ENCODE data around the gene RGS16. TPM values are rescaled to one million over a fixed set of nuclear protein-coding genes. Genes with fewer than 3 reads are reported as not detected.

RGS16 gene
- total RNA-seq, 2 experiments from 2014 or later: 20.1 to 29.5 TPM

GRCh38 chr1:182602935-182603645 is 1.1 kb downstream of the RGS16 start:
- Histone ChIP-seq H3K9me2 (ENCODE audit: insufficient read depth, low read length) (no peaks in the 10 kb centered on the region), H3K4me2 (ENCODE audit: low read length) (peak overlapping the region; percentile 84), H3K4me1 (ENCODE audit: insufficient read depth, low read length, poor library complexity, severe bottlenecking) (peaks cover 67% of the 10 kb centered on the region), H3K79me2 (ENCODE audit: insufficient read depth, low read depth, low read length) (peaks cover 42% of the 10 kb centered on the region), H3K9me3 (ENCODE audit: low read length) (no peaks in the 10 kb centered on the region), H4K20me1 (ENCODE audit: insufficient read depth, low read length) (peaks cover 24% of the 10 kb centered on the region; the same call in 1 of the 2 replicates), H3K27ac (ENCODE audit: low read depth, low read length, poor library complexity, severe bottlenecking) (peak overlapping the region; percentile 47), H3K36me3 (ENCODE audit: insufficient read depth, low read length) (peaks cover 53% of the 10 kb centered on the region), H3K4me3 (ENCODE audit: low read depth, low read length, poor library complexity, severe bottlenecking) (peak overlapping the region; percentile 80), H2AFZ (ENCODE audit: low read length) (no peak overlapping the region)
- intact Hi-C loops (cut with micrococcal nuclease; ENCODE audit: unreplicated experiment): loop anchor here (1.0 to 10.0 kb wide), 2 partner anchors 46 to 312 kb away; no protein-coding TSS in a partner anchor
- TF ChIP-seq CTCF (conservative IDR thresholded peaks at IDR 0.05; ENCODE audit: low read length) (no peak), EZH2phosphoT487 (IDR thresholded peaks at IDR 0.05; ENCODE audit: borderline replicate concordance, low read depth, low read length) (no peak)
- CTCF ChIA-PET (ENCODE audit: unreplicated experiment): interaction anchor here (0.6 to 12.7 kb wide), 5 partner anchors 15 to 182 kb away, joined by 3 to 189 read pairs (median 4); no protein-coding TSS in a partner anchor
- peak; percentile 53 for DNase-seq (ENCODE audit: low spot score)
- POLR2A ChIA-PET: interaction anchor here (0.5 to 5.2 kb wide), 31 partner anchors 10 to 194 kb away, joined by 3 to 69 read pairs (median 4); partner anchors contain the start of gene RGS8
- BruUV-seq (replicated peaks): no TSS peak

- H3K4me3 ChIP-seq (ENCODE audit: low read depth, low read length, poor library complexity, severe bottlenecking): peak overlapping the region; percentile 80
- no peaks in the 10 kb centered on the region for H3K9me2 ChIP-seq (ENCODE audit: insufficient read depth, low read length)
- peak overlapping the region; percentile 84 for H3K4me2 ChIP-seq (ENCODE audit: low read length)
- H3K4me1 ChIP-seq (ENCODE audit: insufficient read depth, low read length, poor library complexity, severe bottlenecking): peaks cover 57% of the 10 kb centered on the region
- CTCF ChIA-PET (ENCODE audit: unreplicated experiment): interaction anchor here (1.7 to 12.7 kb wide), 2 partner anchors 75 to 183 kb away, joined by 5 to 189 read pairs; no protein-coding TSS in a partner anchor
- peaks cover 24% of the 10 kb centered on the region; the same call in 1 of the 2 replicates for H4K20me1 ChIP-seq (ENCODE audit: insufficient read depth, low read length)
- peak overlapping the region; percentile 47 for H3K27ac ChIP-seq (ENCODE audit: low read depth, low read length, poor library complexity, severe bottlenecking)
- POLR2A ChIA-PET: interaction anchor here (0.7 to 1.9 kb wide), 4 partner anchors 9 to 183 kb away, joined by 3 to 14 read pairs (median 4); no protein-coding TSS in a partner anchor
- BruUV-seq (replicated peaks): no TSS peak
- no peak for TF ChIP-seq EZH2phosphoT487 (IDR thresholded peaks at IDR 0.05; ENCODE audit: borderline replicate concordance, low read depth, low read length)
- TF ChIP-seq CTCF (conservative IDR thresholded peaks at IDR 0.05; ENCODE audit: low read length): no peak
- no peak overlapping the region for H2AFZ ChIP-seq (ENCODE audit: low read length)
- intact Hi-C loops (cut with micrococcal nuclease; ENCODE audit: unreplicated experiment): loop anchor here (1.0 to 10.0 kb wide), 2 partner anchors 180 to 313 kb away; no protein-coding TSS in a partner anchor
- peaks cover 42% of the 10 kb centered on the region for H3K79me2 ChIP-seq (ENCODE audit: insufficient read depth, low read depth, low read length)
- H3K36me3 ChIP-seq (ENCODE audit: insufficient read depth, low read length): peaks cover 53% of the 10 kb centered on the region
- peak; percentile 31 for DNase-seq (ENCODE audit: low spot score)
- H3K9me3 ChIP-seq (ENCODE audit: low read length): no peaks in the 10 kb centered on the region
Observed at GRCh38 chr1:182601913-182602312, 2.3 kb downstream of the RGS16 start.

All from OCI-LY7 (cell line).